ENCODE measurements around the gene ATP8B4. TPM values are rescaled to one million over a fixed set of nuclear protein-coding genes. Genes with fewer than 3 reads are reported as not detected.
A peak's percentile ranks its signal among the peaks of the same experiment; 100 is the strongest.

The ATP8B4 gene
- total and polyA plus RNA-seq, 2 donors (not counting 1 experiment from before 2014, with no cell fraction given), result 3.5 to 19.5 TPM

DNA sequence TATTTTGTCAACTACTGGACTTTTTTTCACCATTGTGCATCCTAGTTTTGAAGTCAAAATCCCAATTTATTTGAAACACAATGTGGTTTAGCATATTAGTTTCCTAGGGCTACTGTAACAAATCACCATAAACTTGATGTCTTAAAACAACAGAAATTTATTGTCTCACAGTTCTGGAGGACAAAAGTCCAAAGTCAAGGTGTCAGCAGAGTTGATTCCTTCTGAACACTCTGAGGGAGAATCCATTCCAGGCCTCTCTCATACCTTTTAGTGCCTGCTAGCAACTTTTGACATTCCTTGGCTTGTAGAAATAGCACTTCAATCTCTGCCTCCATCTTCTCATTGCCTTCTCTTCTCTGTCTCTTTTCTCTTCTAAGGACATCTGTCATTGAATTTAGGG, 48.1 kb upstream of the ATP8B4 start:
- H3K4me2 ChIP-seq (ENCODE audit: extremely low read depth, insufficient read depth, low read length), result no peak overlapping the region
- TF ChIP-seq, protein P1, sequence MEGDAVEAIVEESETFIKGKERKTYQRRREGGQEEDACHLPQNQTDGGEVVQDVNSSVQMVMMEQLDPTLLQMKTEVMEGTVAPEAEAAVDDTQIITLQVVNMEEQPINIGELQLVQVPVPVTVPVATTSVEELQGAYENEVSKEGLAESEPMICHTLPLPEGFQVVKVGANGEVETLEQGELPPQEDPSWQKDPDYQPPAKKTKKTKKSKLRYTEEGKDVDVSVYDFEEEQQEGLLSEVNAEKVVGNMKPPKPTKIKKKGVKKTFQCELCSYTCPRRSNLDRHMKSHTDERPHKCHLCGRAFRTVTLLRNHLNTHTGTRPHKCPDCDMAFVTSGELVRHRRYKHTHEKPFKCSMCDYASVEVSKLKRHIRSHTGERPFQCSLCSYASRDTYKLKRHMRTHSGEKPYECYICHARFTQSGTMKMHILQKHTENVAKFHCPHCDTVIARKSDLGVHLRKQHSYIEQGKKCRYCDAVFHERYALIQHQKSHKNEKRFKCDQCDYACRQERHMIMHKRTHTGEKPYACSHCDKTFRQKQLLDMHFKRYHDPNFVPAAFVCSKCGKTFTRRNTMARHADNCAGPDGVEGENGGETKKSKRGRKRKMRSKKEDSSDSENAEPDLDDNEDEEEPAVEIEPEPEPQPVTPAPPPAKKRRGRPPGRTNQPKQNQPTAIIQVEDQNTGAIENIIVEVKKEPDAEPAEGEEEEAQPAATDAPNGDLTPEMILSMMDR (conservative IDR thresholded peaks at IDR 0.05 in 1 of 2, IDR thresholded peaks at IDR 0.05 in 1 of 2; ENCODE audit: low read depth in 1 of 2, low read length in 2 of 2), result no peak
- TF ChIP-seq EZH2 (IDR thresholded peaks at IDR 0.05; ENCODE audit: low read length, missing control alignments), result no peak
- no peak overlapping the region for H2AFZ ChIP-seq (ENCODE audit: low read length)
- no peak overlapping the region for H3K27ac ChIP-seq (ENCODE audit: insufficient read depth, low read length)
- no peak overlapping the region for H3K9ac ChIP-seq (ENCODE audit: insufficient read depth, low read length)
- H3K4me3 ChIP-seq (replicated peaks in 1 of 4; ENCODE audit: control extremely low read depth in 1 of 4, insufficient read depth in 1 of 4, low read depth in 3 of 4, low read length in 4 of 4), result no peak overlapping the region
- H3K9me3 ChIP-seq (ENCODE audit: control insufficient read depth, insufficient read depth, low read depth, low read length), result no peaks in the 10 kb centered on the region
- H3K79me2 ChIP-seq (ENCODE audit: control insufficient read depth, insufficient read depth, low read length), result no peaks in the 10 kb centered on the region
- H3K27me3 ChIP-seq (ENCODE audit: control insufficient read depth, insufficient read depth, low read length), result no peaks in the 10 kb centered on the region
- H3K4me1 ChIP-seq (ENCODE audit: control insufficient read depth, extremely low read depth, insufficient read depth, low read length), result peaks cover 13% of the 10 kb centered on the region
- no peaks in the 10 kb centered on the region for H3K36me3 ChIP-seq (ENCODE audit: control insufficient read depth, insufficient read depth, low read length)
- H4K20me1 ChIP-seq (ENCODE audit: control insufficient read depth, extremely low read depth, insufficient read depth, low read length), result no peaks in the 10 kb centered on the region
- no peak for DNase-seq (ENCODE audit: low read depth in 2 of 2)

DNA sequence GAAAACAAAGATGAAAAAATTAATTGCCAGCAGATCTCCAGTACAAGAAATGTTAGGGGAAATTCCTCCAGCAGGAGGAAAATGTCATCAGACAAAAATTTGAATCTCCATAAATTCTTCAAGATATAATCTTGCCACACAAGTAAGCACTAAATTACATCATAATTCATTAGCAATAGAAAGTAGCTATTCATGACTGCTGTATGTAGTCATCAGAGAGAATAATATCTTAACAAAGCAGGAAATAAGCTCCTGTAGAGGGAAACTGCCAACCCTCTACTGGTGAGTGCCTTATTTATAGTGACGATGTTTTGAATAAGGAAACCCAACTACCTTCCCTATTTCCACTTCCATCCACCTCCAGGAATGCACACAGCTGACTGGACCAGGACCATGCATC, 47.2 kb upstream of the ATP8B4 start:
- H3K4me3 ChIP-seq (replicated peaks in 1 of 4; ENCODE audit: control extremely low read depth in 1 of 4, insufficient read depth in 1 of 4, low read depth in 3 of 4, low read length in 4 of 4), result no peak overlapping the region
- peak; percentile 73 to 88 for DNase-seq (ENCODE audit: low read depth in 2 of 2)
- no peaks in the 10 kb centered on the region for H3K27me3 ChIP-seq (ENCODE audit: control insufficient read depth, insufficient read depth, low read length)
- H3K4me2 ChIP-seq (ENCODE audit: extremely low read depth, insufficient read depth, low read length), result peak overlapping the region; percentile 48
- H3K9me3 ChIP-seq (ENCODE audit: control insufficient read depth, insufficient read depth, low read depth, low read length), result no peaks in the 10 kb centered on the region
- H3K27ac ChIP-seq (ENCODE audit: insufficient read depth, low read length), result peak overlapping the region; percentile 57
- H3K4me1 ChIP-seq (ENCODE audit: control insufficient read depth, extremely low read depth, insufficient read depth, low read length), result peaks cover 13% of the 10 kb centered on the region
- no peaks in the 10 kb centered on the region for H3K79me2 ChIP-seq (ENCODE audit: control insufficient read depth, insufficient read depth, low read length)
- no peaks in the 10 kb centered on the region for H3K36me3 ChIP-seq (ENCODE audit: control insufficient read depth, insufficient read depth, low read length)
- peak overlapping the region; percentile 34 for H2AFZ ChIP-seq (ENCODE audit: low read length)
- TF ChIP-seq, protein P1 (conservative IDR thresholded peaks at IDR 0.05 in 1 of 2, IDR thresholded peaks at IDR 0.05 in 1 of 2; ENCODE audit: low read depth in 1 of 2, low read length in 2 of 2), result peak in 1 of 2 donors; percentile 9
- no peak for TF ChIP-seq EZH2 (IDR thresholded peaks at IDR 0.05; ENCODE audit: low read length, missing control alignments)
- H3K9ac ChIP-seq (ENCODE audit: insufficient read depth, low read length), result no peak overlapping the region
- no peaks in the 10 kb centered on the region for H4K20me1 ChIP-seq (ENCODE audit: control insufficient read depth, extremely low read depth, insufficient read depth, low read length)

DNA sequence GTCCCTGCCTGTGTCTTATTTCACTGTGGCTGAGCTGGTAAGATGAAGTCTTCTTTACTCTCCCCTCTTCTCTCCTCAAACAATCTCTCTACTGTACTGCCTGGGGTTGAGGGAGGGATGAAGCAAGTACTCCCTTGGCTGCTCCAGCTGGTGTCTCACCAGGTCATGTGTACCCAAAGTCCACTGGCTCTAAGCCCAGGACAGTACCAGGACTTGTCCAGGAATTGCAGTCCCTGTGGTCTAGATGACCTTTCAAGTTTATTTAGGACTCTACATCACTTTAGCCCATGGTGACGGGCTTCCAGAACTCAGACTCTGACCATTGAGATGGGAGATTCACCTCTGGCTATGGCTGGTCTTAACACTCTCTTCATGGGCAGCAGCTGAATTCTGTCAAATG, 45.4 kb upstream of the ATP8B4 start:
- Histone ChIP-seq H3K9me3 (ENCODE audit: control insufficient read depth, insufficient read depth, low read depth, low read length) (no peaks in the 10 kb centered on the region), H3K4me3 (replicated peaks in 1 of 4; ENCODE audit: control extremely low read depth in 1 of 4, insufficient read depth in 1 of 4, low read depth in 3 of 4, low read length in 4 of 4) (no peak overlapping the region), H3K79me2 (ENCODE audit: control insufficient read depth, insufficient read depth, low read length) (no peaks in the 10 kb centered on the region), H3K9ac (ENCODE audit: insufficient read depth, low read length) (no peak overlapping the region), H2AFZ (ENCODE audit: low read length) (no peak overlapping the region), H3K27ac (ENCODE audit: insufficient read depth, low read length) (no peak overlapping the region), H4K20me1 (ENCODE audit: control insufficient read depth, extremely low read depth, insufficient read depth, low read length) (no peaks in the 10 kb centered on the region), H3K4me1 (ENCODE audit: control insufficient read depth, extremely low read depth, insufficient read depth, low read length) (peaks cover 13% of the 10 kb centered on the region), H3K27me3 (ENCODE audit: control insufficient read depth, insufficient read depth, low read length) (no peaks in the 10 kb centered on the region), H3K4me2 (ENCODE audit: extremely low read depth, insufficient read depth, low read length) (peak overlapping the region; percentile 35), H3K36me3 (ENCODE audit: control insufficient read depth, insufficient read depth, low read length) (no peaks in the 10 kb centered on the region)
- TF ChIP-seq, protein P1 (conservative IDR thresholded peaks at IDR 0.05 in 1 of 2, IDR thresholded peaks at IDR 0.05 in 1 of 2; ENCODE audit: low read depth in 1 of 2, low read length in 2 of 2), result no peak
- no peak for TF ChIP-seq EZH2 (IDR thresholded peaks at IDR 0.05; ENCODE audit: low read length, missing control alignments)
- peak in 1 of 2 donors; percentile 43 for DNase-seq (ENCODE audit: low read depth in 2 of 2)
